ENCODE results near the gene GALNT8.

DNA sequence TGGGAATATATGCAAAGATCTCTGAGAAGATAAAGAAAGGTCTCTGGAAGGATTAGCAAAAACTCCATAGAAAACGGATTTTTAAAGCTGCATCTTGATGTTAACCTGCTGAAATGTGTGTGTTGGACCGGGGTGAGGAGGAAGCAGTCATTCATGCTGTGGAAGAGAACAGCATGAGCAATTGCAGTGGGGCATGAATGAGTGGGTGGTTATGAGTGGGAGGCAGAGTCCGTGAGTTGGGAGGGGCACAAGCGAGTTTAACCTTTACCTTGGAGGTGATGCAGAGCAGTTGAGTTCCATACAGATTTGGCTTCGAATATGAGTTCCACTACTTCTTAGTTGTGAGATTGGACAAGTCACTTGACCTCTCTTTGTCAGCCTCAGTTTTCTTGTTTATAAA, 29.4 kb upstream of the GALNT8 start:
- TF ChIP-seq POLR2AphosphoS5 (IDR thresholded peaks at IDR 0.05; ENCODE audit: low read depth, low read length) (no peak), POLR2A (IDR thresholded peaks at IDR 0.05; ENCODE audit: low read depth, low read length) (no peak)

Measured in GM12892 (cell line).